HG03565 (cell line): ENCODE data around the gene EPS8L2.

Experiments used
- ATAC-seq: cut with Tn5 transposase; IDR thresholded peaks from one replicate; pipeline ENCODE4 v1.9.1; 2021; ENCODE audit warnings: mild to moderate bottlenecking, moderate library complexity; ENCODE audit not compliant: unreplicated experiment

Gene EPS8L2

GRCh38 chr11:705646-706438 is at the start of gene EPS8L2:
Gene EPS8L2, plus strand, starts transcription at chr11:706231. Its CDS starts 3,177 bp downstream, at chr11:709408.
- no peak for ATAC-seq

- no peak for ATAC-seq
These were observed 49.6 kb upstream of the EPS8L2 start for GRCh38 chr11:656426-656825.

- ATAC-seq: no peak
These were observed 49.2 kb upstream of the EPS8L2 start for GRCh38 chr11:656866-657265.

GRCh38 chr11:657691-658126 is 48.3 kb upstream of the EPS8L2 start:
- ATAC-seq: no peak

GRCh38 chr11:659532-660085 is 46.4 kb upstream of the EPS8L2 start:
- ATAC-seq: no peak

GRCh38 chr11:660281-660680 is 45.8 kb upstream of the EPS8L2 start:
- no peak for ATAC-seq

- no peak for ATAC-seq
These were observed 45.2 kb upstream of the EPS8L2 start for GRCh38 chr11:660681-661444.

GRCh38 chr11:662689-663274 is 43.2 kb upstream of the EPS8L2 start:
- ATAC-seq: no peak

- no peak for ATAC-seq
These were observed 40.8 kb upstream of the EPS8L2 start for GRCh38 chr11:665062-665703.

- ATAC-seq: no peak
These were observed 40.2 kb upstream of the EPS8L2 start for GRCh38 chr11:665704-666281.

- ATAC-seq: no peak
These were observed 32.2 kb upstream of the EPS8L2 start for GRCh38 chr11:673866-674265.

- ATAC-seq: no peak
These were observed 31.6 kb upstream of the EPS8L2 start for GRCh38 chr11:674406-674805.

GRCh38 chr11:678297-678696 is 27.7 kb upstream of the EPS8L2 start:
- ATAC-seq: no peak

- no peak for ATAC-seq
These were observed 26.5 kb upstream of the EPS8L2 start for GRCh38 chr11:679271-680207.

- no peak for ATAC-seq
These were observed 25.6 kb upstream of the EPS8L2 start for GRCh38 chr11:680476-680875.

- no peak for ATAC-seq
These were observed 25.1 kb upstream of the EPS8L2 start for GRCh38 chr11:680970-681369.

GRCh38 chr11:686451-687243 is 19.4 kb upstream of the EPS8L2 start:
- ATAC-seq: no peak

GRCh38 chr11:687751-688150 is 18.3 kb upstream of the EPS8L2 start:
- no peak for ATAC-seq

GRCh38 chr11:688681-689080 is 17.4 kb upstream of the EPS8L2 start:
- ATAC-seq: no peak
